GM19372 (cell line): Measurements from ENCODE around the gene CEP170B.
A peak's percentile ranks its signal among the peaks of the same experiment; 100 is the strongest.

ENCODE experiments used
- ATAC-seq: cut with Tn5 transposase; IDR thresholded peaks from one replicate; pipeline ENCODE4 v1.9.1; 2021; ENCODE audit warnings: mild to moderate bottlenecking, low read depth, moderate library complexity; ENCODE audit not compliant: unreplicated experiment

CEP170B gene

DNA sequence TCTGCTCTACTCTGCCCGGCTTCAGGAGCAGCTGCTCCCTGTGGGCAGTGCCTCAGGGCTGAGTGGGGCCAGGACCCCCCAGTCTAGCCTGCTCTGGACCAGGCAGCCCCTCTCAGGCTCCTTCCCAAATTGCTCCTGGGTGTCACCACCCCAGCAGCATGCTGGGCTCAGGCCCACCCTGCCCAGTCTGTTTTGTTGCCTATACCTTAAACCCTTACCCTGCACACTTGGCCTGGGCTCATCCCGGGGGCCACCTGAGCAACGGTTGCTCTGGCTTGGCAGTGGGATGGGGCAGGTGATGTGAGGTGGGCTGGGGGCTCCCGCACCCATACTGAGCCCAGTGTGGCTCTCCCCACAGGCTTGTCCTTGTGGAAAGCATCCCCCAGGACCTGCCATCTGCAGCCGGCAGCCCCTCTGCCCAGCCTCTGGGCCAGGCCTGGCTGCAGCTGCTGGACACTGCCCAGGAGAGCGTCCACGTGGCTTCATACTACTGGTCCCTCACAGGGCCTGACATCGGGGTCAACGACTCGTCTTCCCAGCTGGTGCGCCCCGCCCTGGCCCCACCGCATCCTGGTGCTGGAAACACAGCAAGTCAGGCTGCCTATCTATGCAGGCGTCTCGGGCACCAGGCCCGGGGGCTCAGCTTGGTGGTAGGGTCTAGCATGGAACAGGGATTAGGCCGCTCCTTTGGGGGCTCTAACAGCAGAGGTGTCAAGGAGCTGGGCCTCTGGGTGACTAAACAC, 63.5 kb downstream of the CEP170B start:
- ATAC-seq = no peak

- no peak for ATAC-seq
Observed at GRCh38 chr14:104929268-104930230, 64.5 kb downstream of the CEP170B start.

DNA sequence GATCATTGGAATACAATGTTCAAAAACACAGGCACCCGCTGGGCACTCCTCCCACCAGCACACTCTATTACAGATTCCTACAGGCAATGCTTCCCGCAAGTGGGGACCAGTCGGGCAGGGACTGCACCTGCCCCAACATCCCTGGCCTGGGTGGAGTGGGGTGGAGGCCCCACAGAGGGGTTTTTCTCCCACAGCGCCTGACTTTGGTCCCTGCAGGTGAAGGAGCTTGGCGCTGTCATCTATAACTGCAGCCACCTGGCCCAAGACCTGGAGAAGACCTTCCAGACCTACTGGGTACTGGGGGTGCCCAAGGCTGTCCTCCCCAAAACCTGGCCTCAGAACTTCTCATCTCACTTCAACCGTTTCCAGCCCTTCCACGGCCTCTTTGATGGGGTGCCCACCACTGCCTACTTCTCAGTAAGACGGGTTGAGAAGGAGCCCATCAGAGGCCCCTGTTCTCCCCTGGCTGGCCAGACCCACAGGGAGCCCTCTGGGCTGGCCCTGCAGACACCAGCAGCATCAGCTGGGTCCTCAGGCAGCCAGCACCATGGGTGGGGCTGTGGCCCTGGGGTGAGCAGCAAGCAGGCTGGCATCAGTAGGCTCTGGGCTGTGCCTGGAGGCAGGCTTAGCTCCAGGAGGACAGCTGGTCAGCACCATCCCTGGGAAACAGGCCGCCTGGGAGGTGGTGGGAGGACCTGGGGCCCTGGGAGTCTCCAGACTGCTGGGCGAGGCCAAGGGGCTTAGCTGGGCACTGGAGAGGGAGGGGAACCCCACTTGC, 65.6 kb downstream of the CEP170B start:
- no peak for ATAC-seq

GRCh38 chr14:104931304-104931770, 66.3 kb downstream of the CEP170B start:
- ATAC-seq = no peak

- ATAC-seq = no peak
Observed at GRCh38 chr14:104931771-104932675, 67.0 kb downstream of the CEP170B start.

GRCh38 chr14:104932676-104933631, 67.9 kb downstream of the CEP170B start:
- peak; percentile 62 for ATAC-seq

DNA sequence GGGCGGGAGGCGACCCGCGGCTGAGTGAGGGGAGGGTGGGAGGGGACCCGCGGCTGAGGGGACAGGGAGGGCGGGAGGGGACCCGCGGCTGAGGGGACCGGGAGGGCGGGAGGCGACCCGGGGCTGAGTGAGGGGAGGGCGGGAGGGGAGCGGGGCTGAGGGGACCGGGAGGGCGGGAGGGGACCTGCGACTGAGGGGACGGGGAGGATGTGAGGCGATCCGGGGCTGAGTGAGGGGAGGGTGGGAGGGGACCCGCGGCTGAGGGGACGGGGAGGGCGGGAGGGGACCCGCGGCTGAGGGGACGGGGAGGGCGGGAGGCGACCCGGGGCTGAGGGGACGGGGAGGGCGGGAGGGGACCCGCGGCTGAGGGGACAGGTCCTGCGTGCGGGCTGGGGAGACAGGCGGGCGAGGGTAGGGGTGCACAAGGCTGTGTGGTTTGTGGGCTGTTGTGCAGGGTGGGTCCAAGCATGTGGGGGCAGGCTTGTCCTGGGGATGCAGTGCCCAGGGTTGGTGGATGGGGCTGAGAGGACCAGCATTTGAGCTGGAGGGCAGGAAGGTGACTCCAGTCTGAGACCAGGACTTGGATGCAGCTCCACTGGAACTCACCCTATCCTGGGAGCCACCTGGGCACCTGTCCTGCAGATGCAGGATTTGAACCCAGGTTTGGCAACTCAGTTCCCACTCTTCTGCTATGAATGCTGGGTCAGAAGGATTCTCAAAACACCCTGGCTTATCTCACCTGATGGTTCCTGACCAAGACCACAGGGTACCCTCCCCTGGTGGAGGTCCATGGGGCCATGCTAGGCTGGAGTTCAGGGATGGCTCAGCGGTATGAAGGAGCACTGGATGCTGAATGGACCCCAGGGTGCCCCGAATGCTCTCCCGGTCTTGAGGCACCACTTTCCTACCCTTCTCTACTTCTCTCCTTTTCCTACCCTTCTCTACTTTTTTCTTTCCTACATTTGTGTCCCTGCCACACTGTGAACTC, 69.0 kb downstream of the CEP170B start:
- ATAC-seq = no peak

DNA sequence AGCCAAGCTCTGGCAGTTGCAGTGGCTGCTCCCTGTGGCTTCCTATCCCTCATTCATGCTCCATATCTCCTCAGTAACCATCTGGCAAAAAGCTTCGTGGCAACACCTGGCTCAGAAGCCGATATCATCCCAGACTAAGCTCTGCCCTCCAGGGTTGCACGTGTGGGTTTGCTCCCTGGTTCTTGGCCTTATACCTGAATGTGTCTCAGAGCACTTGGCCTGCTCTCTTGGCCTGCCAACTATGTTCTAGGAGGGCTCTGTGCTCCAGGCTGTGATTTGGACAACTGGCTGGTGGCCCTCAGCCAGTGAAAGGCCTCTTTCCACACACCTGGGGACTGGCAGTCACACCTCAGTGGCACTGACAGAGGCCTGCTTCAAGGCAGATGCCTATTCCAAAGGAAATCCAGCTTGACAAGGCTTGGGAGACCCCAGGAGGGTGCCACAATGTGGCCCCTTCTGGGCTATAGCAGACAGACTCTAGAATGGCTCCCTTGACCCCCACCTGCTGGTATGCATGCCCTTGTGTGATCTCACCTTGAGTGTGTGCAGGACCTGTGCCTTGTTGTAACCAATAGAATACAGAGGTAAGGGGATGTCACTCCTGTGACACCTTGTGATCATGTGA, 70.1 kb downstream of the CEP170B start:
- ATAC-seq = no peak

- ATAC-seq = no peak
Observed at GRCh38 chr14:104935955-104936354, 70.9 kb downstream of the CEP170B start.

DNA sequence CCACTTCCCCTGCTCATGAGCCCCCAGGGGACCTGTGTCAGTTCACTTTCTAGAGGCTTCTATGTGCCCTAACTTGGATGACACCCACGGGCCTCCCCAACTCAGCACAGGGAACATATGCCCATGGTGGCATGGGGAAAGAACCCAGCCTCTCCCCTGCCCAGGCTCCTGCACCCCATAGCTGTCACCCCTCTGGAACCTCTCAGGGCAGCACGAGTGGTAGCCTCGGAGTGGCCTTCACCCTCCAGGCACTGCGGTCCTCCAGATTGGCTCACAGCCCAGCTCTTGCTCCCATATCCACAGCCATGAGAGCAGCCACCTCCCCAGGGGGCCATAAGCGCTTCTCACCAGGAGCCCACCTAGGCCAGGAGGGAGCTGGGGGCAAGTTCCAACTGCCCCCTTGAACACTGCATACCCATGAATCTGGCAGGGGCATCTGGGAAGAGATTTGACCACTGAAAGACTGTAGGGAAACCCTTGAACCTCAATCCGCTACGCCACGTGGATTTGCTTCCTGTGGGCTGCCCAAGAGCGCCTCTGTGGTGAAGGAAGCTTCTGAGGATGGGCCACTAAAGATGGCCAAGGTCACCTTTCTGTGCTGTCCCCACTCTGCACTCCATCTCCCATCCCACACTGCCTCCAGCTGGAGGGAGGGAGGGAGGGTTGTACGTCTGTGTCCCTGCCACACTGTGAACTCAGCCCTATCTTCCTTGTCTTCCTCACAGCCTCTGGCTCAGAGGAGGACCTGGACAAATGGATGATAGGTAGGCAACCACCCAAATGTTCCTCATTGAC, 71.5 kb downstream of the CEP170B start:
- no peak for ATAC-seq

GRCh38 chr14:104937161-104937560, 72.1 kb downstream of the CEP170B start:
- ATAC-seq = no peak

DNA sequence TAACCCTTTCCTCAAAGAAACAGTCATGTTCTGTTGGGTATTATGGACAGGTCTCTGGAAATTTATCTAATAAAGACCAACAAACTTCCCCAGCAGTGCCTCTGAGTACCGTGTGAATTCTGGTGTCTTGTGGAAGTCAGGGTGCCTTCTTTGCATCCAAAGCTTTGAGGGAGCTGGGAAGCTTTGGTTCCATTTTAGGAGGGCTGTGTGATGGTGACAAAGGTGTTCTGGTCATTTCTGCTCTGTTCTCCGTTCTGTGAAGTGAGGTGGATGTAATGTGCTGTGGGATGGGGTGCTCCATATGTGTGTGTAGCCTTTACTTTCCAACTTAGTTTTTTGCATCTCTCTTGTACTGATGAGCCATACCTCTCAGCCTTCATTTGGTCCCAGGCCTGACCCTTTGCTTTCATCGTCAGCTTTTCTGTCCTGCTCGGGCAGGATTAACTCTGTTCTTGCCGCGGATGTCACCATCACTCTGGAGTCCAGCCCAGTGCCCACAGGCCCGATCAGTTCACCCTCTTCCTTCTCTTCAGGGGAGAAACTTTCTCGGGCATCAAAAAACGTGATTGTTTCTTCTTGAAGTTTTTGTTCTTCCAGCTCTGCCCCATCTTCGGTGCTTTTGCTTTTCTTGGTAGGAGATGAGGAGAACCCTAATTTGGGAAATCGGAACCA, 72.8 kb downstream of the CEP170B start:
- no peak for ATAC-seq

GRCh38 chr14:104938436-104938835, 73.4 kb downstream of the CEP170B start:
- ATAC-seq = no peak

DNA sequence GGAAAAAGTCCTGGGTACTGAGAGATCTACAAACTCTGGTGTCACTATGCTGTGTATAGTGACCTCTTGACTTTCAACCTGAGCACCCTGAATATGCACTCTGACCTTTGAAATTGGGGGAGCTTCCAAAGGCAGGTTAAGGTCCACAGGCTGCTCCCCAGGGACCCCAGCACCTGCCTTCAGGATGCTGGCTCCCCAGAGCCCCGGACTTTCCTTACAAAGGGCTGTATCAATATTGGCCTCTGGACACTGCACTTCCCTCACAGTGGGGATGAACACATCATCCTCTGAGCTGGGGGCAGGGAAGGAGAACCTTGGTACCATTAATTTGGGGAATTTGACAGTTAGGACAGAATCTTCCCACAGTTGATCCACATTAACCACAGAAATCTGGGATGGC, 73.9 kb downstream of the CEP170B start:
- no peak for ATAC-seq

DNA sequence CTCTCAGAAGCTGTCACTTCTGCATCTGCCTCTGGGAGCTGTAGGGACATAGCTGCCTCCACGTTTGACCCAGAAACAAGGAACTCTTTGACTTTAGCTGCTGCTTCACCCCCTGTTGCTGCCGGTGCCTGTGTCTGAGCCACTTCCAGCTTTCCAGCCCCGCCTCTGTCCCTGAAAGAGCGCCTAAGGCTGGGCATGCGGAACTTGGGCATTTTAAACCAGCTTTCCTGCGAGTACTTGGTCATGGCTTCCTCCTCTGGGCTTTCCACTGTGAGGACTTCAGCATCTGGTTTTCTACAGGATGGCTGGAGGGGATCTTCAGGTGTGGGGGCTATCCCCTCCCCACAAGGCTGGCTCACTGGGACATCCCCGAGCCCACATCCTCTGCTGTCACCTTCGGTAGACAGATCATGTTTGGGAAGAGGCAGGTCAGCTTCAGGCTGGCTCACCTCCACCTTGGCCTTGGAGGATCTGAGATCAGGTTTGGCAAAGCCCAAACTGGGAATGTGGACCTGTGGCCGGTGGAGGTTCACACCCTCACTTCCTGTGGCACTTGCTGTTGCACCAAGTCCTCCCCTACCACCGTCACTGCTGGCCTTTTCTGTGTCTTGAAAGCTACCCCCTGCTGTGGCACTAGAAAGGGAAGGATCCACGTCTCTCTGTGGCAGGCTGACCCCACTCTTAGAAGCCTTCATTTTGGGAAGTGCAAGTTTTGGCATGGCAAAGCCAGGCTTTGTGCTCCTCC, 74.8 kb downstream of the CEP170B start:
- no peak for ATAC-seq
